Panc1 (cell line): Measurements from ENCODE around the gene CCDC178. TPM values are rescaled to one million over a fixed set of nuclear protein-coding genes. Genes with fewer than 3 reads are reported as not detected.

ENCODE experiments used
- ATAC-seq: fragments of 200-7000 bp; cut with Tn5 transposase; 2 replicates; pipeline ENCODE4 v1.9.1; 2020; ENCODE audit warnings: mild to moderate bottlenecking, moderate library complexity
- BruUV-seq: library from RNA; stranded (reverse); fragments of 400-500 nt; replicated peaks from 2 replicates; lab custom pipeline; 2021; lab: Mats Ljungman, UMichigan
- CTCF ChIA-PET: fragments of 300-600 bp; sonication (Branson Sonifier 250); formaldehyde crosslinking; loops from one replicate; lab custom pipeline; 2022; ENCODE audit warnings: antibody characterized with exemption; lab: Charles Lee
- POLR2A ChIA-PET: fragments of 300-600 bp; sonication (Branson Sonifier 250); formaldehyde crosslinking; loops from one replicate; lab custom pipeline; 2022; ENCODE audit warnings: antibody characterized with exemption; lab: Charles Lee
- DNase-seq: peaks from one replicate; pipeline ENCODE4 v3.0.0-alpha.2; 2010; ENCODE audit warnings: low read depth, low spot score
- H3K27ac ChIP-seq: 2 replicates; pipeline ENCODE4 v1.5.1; 2011; ENCODE audit warnings: mild to moderate bottlenecking, low read length, inconsistent platforms
- H3K27me3 ChIP-seq: fragments of 200-500 bp; sonication (Bioruptor generic); 2 replicates; pipeline ENCODE4 v1.6.0; 2014; ENCODE audit warnings: low read length, inconsistent platforms; ENCODE audit not compliant: control insufficient read depth, insufficient read depth
- H3K36me3 ChIP-seq: fragments of 200-500 bp; sonication (Bioruptor generic); 2 replicates; pipeline ENCODE4 v1.5.1; 2014; ENCODE audit warnings: inconsistent platforms, mild to moderate bottlenecking, low read length, moderate library complexity; ENCODE audit not compliant: control insufficient read depth, insufficient read depth
- H3K4me1 ChIP-seq: 2 replicates; pipeline ENCODE4 v1.5.1; 2011; ENCODE audit warnings: inconsistent platforms, mild to moderate bottlenecking, low read length, moderate library complexity; ENCODE audit not compliant: control insufficient read depth, insufficient read depth
- H3K4me3 ChIP-seq, 2 experiments: 2 replicates each; pipeline ENCODE4 v1.5.1; 2011 to 2012; ENCODE audit warnings: low read depth in 2 of 2, low read length in 2 of 2, mild to moderate bottlenecking in 2 of 2, inconsistent platforms in 1 of 2, moderate library complexity in 1 of 2
- H3K9me3 ChIP-seq: fragments of 200-500 bp; sonication (Bioruptor generic); 2 replicates; pipeline ENCODE4 v1.5.1; 2014; ENCODE audit warnings: low read depth, mild to moderate bottlenecking, inconsistent platforms, low read length, moderate library complexity; ENCODE audit not compliant: control insufficient read depth, insufficient read depth
- POLR2AphosphoS5 ChIP-seq: IDR thresholded peaks from 2 replicates; pipeline ENCODE4 v1.6.1; 2012; ENCODE audit warnings: mild to moderate bottlenecking, low read depth, low read length, moderate library complexity
- SIN3A ChIP-seq: IDR thresholded peaks from 2 replicates; pipeline ENCODE4 v1.6.1; 2012; ENCODE audit warnings: low read depth, mild to moderate bottlenecking, low read length, moderate library complexity, borderline replicate concordance; ENCODE audit not compliant: insufficient read depth
- TCF7L2 ChIP-seq: IDR thresholded peaks from 2 replicates; pipeline ENCODE4 v1.6.1; 2011; ENCODE audit warnings: mild to moderate bottlenecking, low read depth, low read length, inconsistent platforms
- in situ Hi-C: cut with HindIII; loops from 2 replicates; pipeline ENCODE4 v1.10.0; 2016; ENCODE audit warnings: low sequenced_read_pairs, low pct_unique_long_range_greater_than_20kb
- intact Hi-C: fragments of 100-400 bp; cut with micrococcal nuclease; formaldehyde crosslinking; loops from one replicate; pipeline ENCODE4 v1.10.0; 2022; ENCODE audit not compliant: unreplicated experiment
- total RNA-seq: library from RNA; stranded (reverse); gene quantifications from one replicate; pipeline ENCODE4 v1.2.1, GENCODE V29; 2021; ENCODE audit not compliant: unreplicated experiment
- TF ChIP-seq, protein P1 (sequence below), 2 experiments: IDR thresholded peaks; 2 replicates each; pipeline ENCODE4 v1.6.1; 2011 to 2012; ENCODE audit warnings: low read depth in 2 of 2, control low read depth in 1 of 2, low read length in 1 of 2, mild to moderate bottlenecking in 1 of 2, moderate library complexity in 1 of 2; ENCODE audit not compliant: insufficient read depth in 1 of 2
- TF ChIP-seq, protein P2 (sequence below): fragments of 450-650 bp; IDR thresholded peaks from 2 replicates; pipeline ENCODE4 v1.5.1; 2017; ENCODE audit warnings: mild to moderate bottlenecking

Gene CCDC178
- total RNA-seq, 1 experiment from 2014 or later = not detected

GRCh38 chr18:33115917-33116316, 324.6 kb downstream of the CCDC178 start:
- no peaks in the 10 kb centered on the region for H3K27me3 ChIP-seq
- H3K4me3 ChIP-seq = no peak overlapping the region
- H3K4me1 ChIP-seq = no peaks in the 10 kb centered on the region
- ATAC-seq (no peak), DNase-seq (no peak)
- in situ Hi-C loops = no loop called here
- BruUV-seq = no TSS peak
- no peaks in the 10 kb centered on the region for H3K36me3 ChIP-seq
- H3K9me3 ChIP-seq = no peaks in the 10 kb centered on the region; the same call in 1 of the 2 replicates
- ChIA-PET CTCF (no interaction called here), POLR2A (no interaction called here)
- intact Hi-C loops = no loop called here
- no peak overlapping the region for H3K27ac ChIP-seq
- TF ChIP-seq, protein P1, sequence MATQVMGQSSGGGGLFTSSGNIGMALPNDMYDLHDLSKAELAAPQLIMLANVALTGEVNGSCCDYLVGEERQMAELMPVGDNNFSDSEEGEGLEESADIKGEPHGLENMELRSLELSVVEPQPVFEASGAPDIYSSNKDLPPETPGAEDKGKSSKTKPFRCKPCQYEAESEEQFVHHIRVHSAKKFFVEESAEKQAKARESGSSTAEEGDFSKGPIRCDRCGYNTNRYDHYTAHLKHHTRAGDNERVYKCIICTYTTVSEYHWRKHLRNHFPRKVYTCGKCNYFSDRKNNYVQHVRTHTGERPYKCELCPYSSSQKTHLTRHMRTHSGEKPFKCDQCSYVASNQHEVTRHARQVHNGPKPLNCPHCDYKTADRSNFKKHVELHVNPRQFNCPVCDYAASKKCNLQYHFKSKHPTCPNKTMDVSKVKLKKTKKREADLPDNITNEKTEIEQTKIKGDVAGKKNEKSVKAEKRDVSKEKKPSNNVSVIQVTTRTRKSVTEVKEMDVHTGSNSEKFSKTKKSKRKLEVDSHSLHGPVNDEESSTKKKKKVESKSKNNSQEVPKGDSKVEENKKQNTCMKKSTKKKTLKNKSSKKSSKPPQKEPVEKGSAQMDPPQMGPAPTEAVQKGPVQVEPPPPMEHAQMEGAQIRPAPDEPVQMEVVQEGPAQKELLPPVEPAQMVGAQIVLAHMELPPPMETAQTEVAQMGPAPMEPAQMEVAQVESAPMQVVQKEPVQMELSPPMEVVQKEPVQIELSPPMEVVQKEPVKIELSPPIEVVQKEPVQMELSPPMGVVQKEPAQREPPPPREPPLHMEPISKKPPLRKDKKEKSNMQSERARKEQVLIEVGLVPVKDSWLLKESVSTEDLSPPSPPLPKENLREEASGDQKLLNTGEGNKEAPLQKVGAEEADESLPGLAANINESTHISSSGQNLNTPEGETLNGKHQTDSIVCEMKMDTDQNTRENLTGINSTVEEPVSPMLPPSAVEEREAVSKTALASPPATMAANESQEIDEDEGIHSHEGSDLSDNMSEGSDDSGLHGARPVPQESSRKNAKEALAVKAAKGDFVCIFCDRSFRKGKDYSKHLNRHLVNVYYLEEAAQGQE (IDR thresholded peaks at IDR 0.05; ENCODE audit: insufficient read depth in 1 of 2, low read depth in 2 of 2, low read length in 1 of 2) = no peak
- TF ChIP-seq TCF7L2 (no peak), SIN3A (no peak), POLR2AphosphoS5 (no peak)
- TF ChIP-seq, protein P2, sequence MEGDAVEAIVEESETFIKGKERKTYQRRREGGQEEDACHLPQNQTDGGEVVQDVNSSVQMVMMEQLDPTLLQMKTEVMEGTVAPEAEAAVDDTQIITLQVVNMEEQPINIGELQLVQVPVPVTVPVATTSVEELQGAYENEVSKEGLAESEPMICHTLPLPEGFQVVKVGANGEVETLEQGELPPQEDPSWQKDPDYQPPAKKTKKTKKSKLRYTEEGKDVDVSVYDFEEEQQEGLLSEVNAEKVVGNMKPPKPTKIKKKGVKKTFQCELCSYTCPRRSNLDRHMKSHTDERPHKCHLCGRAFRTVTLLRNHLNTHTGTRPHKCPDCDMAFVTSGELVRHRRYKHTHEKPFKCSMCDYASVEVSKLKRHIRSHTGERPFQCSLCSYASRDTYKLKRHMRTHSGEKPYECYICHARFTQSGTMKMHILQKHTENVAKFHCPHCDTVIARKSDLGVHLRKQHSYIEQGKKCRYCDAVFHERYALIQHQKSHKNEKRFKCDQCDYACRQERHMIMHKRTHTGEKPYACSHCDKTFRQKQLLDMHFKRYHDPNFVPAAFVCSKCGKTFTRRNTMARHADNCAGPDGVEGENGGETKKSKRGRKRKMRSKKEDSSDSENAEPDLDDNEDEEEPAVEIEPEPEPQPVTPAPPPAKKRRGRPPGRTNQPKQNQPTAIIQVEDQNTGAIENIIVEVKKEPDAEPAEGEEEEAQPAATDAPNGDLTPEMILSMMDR = no peak

- ATAC-seq = no peak
- no TSS peak for BruUV-seq
Observed at GRCh38 chr18:33115476-33115875, 325.0 kb downstream of the CCDC178 start.

More at GRCh38 chr18:33115476-33115875, 325.0 kb downstream of the CCDC178 start:
- no peaks in the 10 kb centered on the region for H3K36me3 ChIP-seq
- intact Hi-C loops (no loop called here), in situ Hi-C loops (no loop called here)
- no peaks in the 10 kb centered on the region for H3K27me3 ChIP-seq
- CTCF ChIA-PET = no interaction called here
- no peak overlapping the region for H3K27ac ChIP-seq
- no peak for DNase-seq
- no peak overlapping the region for H3K4me3 ChIP-seq
- no peaks in the 10 kb centered on the region; the same call in 1 of the 2 replicates for H3K9me3 ChIP-seq
- TF ChIP-seq, protein P2 = no peak
- no peaks in the 10 kb centered on the region for H3K4me1 ChIP-seq
- POLR2A ChIA-PET = no interaction called here
